ENCODE data around the gene C1orf174. TPM values are rescaled to one million over a fixed set of nuclear protein-coding genes. Genes with fewer than 3 reads are reported as not detected.

The C1orf174 gene
- 25.2 TPM for total RNA-seq

GRCh38 chr1:3900150-3900968 lies at the start of gene C1orf174:
Gene C1orf174, minus strand, starts transcription at chr1:3900272. Its CDS starts 86 bp downstream, at chr1:3900186.

GRCh38 chr1:3856923-3857790 lies 42.9 kb downstream of the C1orf174 start, which contains the start of the genes CEP104 and DFFB:
Gene CEP104, minus strand, starts transcription at chr1:3857211. Its CDS starts 4,804 bp downstream, at chr1:3852407.
Gene DFFB, plus strand, starts transcription at chr1:3857476. Its CDS starts 128 bp downstream, at chr1:3857604.

Other genes with a start within 250 kb of the C1orf174 start
- gene TP73, start 247.8 kb downstream of the C1orf174 start, total RNA-seq = 1.5 TPM
- gene CCDC27, start 147.8 kb downstream of the C1orf174 start, total RNA-seq = not detected
- 2.1 TPM for gene SMIM1, start 127.5 kb downstream of the C1orf174 start, total RNA-seq
- 44.5 TPM for gene LRRC47, start 103.8 kb downstream of the C1orf174 start, total RNA-seq
- 47.6 TPM for gene CEP104, start 43.1 kb downstream of the C1orf174 start, total RNA-seq
- gene DFFB, start 42.8 kb downstream of the C1orf174 start, total RNA-seq = 11.7 TPM

All from camera-type eye (tissue), 1 donor.